HepG2 (cell line): ENCODE data around the gene H1-8. TPM values are rescaled to one million over a fixed set of nuclear protein-coding genes. Genes with fewer than 3 reads are reported as not detected.

Source experiments
- ATAC-seq: fragments of 200-7000 bp; cut with Tn5 transposase; 3 replicates; pipeline ENCODE4 v1.9.1; 2020; ENCODE audit warnings: mild to moderate bottlenecking, moderate library complexity
- BruUV-seq: library from RNA; stranded (reverse); fragments of 400-500 nt; replicated peaks from 2 replicates; lab custom pipeline; 2021; lab: Mats Ljungman, UMichigan
- CTCF ChIA-PET: fragments of 300-600 bp; formaldehyde crosslinking; extraction: SDS; loops from one replicate; lab custom pipeline; 2021; ENCODE audit warnings: low total read pairs, inconsistent platforms, low intra/inter-chr PET ratio; lab: Yijun Ruan, JAX
- POLR2A ChIA-PET: fragments of 350-600 bp; sonication (Branson Sonifier 250); formaldehyde crosslinking; loops from one replicate; lab custom pipeline; 2020; ENCODE audit warnings: antibody characterized with exemption, inconsistent platforms; lab: Yijun Ruan, JAX
- DNase-seq: peaks from one replicate; pipeline ENCODE4 v3.0.0-alpha.2; 2015; ENCODE audit warnings: low spot score
- FAIRE-seq: peaks from 3 replicates; lab custom pipeline; 2011; peaks lifted over from hg19 to GRCh38; lab: Jason Lieb, UNC
- H2AFZ ChIP-seq: one replicate; pipeline ENCODE4 v1.6.1; 2011; ENCODE audit warnings: low read length, inconsistent platforms
- H3K27ac ChIP-seq: fragments of 300-600 bp; 3 replicates; pipeline ENCODE4 v1.8.0; 2011; ENCODE audit warnings: mixed run types, mild to moderate bottlenecking, mixed read lengths, low read length, inconsistent platforms; ENCODE audit not compliant: insufficient read depth; ENCODE audit errors: extremely low read length
- H3K27me3 ChIP-seq, 2 experiments: fragments of 200-600 bp in 1 of 2; 2 replicates in 1 of 2; 3 replicates in 1 of 2; pipeline versions ENCODE4 v1.6.0 to v1.8.0; 2011; ENCODE audit warnings: low read length in 2 of 2, mild to moderate bottlenecking in 2 of 2, moderate library complexity in 2 of 2, inconsistent platforms in 1 of 2; ENCODE audit not compliant: insufficient read depth in 2 of 2, control insufficient read depth in 1 of 2
- H3K36me3 ChIP-seq, 2 experiments: fragments of 200-600 bp in 1 of 2; replicated peaks in 1 of 2; 2 replicates in 1 of 2; 3 replicates in 1 of 2; pipeline versions ENCODE4 v1.5.1 to v1.8.0; 2011; ENCODE audit warnings: low read length in 2 of 2, inconsistent platforms in 1 of 2; ENCODE audit not compliant: insufficient read depth in 2 of 2, control insufficient read depth in 1 of 2
- H3K4me1 ChIP-seq: 2 replicates; pipeline ENCODE4 v1.5.1; 2012; ENCODE audit warnings: low read length, inconsistent platforms; ENCODE audit not compliant: insufficient read depth
- H3K4me2 ChIP-seq: 2 replicates; pipeline ENCODE4 v1.6.0; 2011; ENCODE audit warnings: low read depth, low read length, inconsistent platforms
- H3K4me3 ChIP-seq, 3 experiments: fragments of 200-600 bp in 1 of 3; sonication (generic), shearing (Covaris generic) in 1 of 3; replicated peaks in 1 of 3; 2 replicates each; pipeline ENCODE4 v1.5.1; 2011 to 2016; ENCODE audit warnings: low read length in 3 of 3, inconsistent platforms in 2 of 3, low read depth in 2 of 3, mild to moderate bottlenecking in 2 of 3, control low read depth in 1 of 3, mixed read lengths in 1 of 3; ENCODE audit not compliant: insufficient read depth in 1 of 3
- H3K79me2 ChIP-seq: one replicate; pipeline ENCODE4 v1.6.1; 2011; ENCODE audit warnings: low read length, inconsistent platforms; ENCODE audit not compliant: insufficient read depth
- H3K9ac ChIP-seq: 2 replicates; pipeline ENCODE4 v1.6.0; 2011; ENCODE audit warnings: mild to moderate bottlenecking, low read depth, low read length, inconsistent platforms; ENCODE audit not compliant: insufficient read depth
- H3K9me3 ChIP-seq: 2 replicates; pipeline ENCODE4 v1.5.1; 2012; ENCODE audit warnings: mild to moderate bottlenecking, low read length
- H4K20me1 ChIP-seq: 2 replicates; pipeline ENCODE4 v1.6.0; 2011; ENCODE audit warnings: inconsistent platforms, mild to moderate bottlenecking, low read length, moderate library complexity; ENCODE audit not compliant: insufficient read depth
- ATAD3A ChIP-seq: sonication (generic); formaldehyde crosslinking; IDR thresholded peaks from 2 replicates; pipeline ENCODE4 v1.4.0; 2020; ENCODE audit warnings: missing genetic modification reagents
- CTCF ChIP-seq: sonication (generic); formaldehyde crosslinking; IDR thresholded peaks from 2 replicates; pipeline ENCODE4 v1.5.0; 2020; ENCODE audit warnings: mild to moderate bottlenecking, missing genetic modification reagents, moderate library complexity
- DPF2 ChIP-seq: sonication (generic); formaldehyde crosslinking; IDR thresholded peaks from 2 replicates; pipeline ENCODE4 v1.4.0; 2020; ENCODE audit warnings: mild to moderate bottlenecking, low read depth, missing genetic modification reagents, borderline replicate concordance
- SUZ12 ChIP-seq: fragments of 150-350 bp; IDR thresholded peaks from 2 replicates; pipeline ENCODE4 v1.6.1; 2014; ENCODE audit warnings: low read depth, low read length
- ZMYM2 ChIP-seq: sonication (generic); formaldehyde crosslinking; IDR thresholded peaks from 2 replicates; pipeline ENCODE4 v1.8.0; 2022; ENCODE audit warnings: mild to moderate bottlenecking, missing genetic modification reagents
- ZNF12 ChIP-seq: sonication (generic); formaldehyde crosslinking; IDR thresholded peaks from 2 replicates; pipeline ENCODE4 v1.5.0; 2020; ENCODE audit warnings: missing genetic modification reagents
- WGBS: methylation state at CpG from one replicate; pipeline ENCODE4 v1.1.6; 2017; ENCODE audit warnings: low lambda C conversion rate; 5-methylcytosine and 5-hydroxymethylcytosine counted together
- in situ Hi-C: cut with HindIII; loops from 2 replicates; pipeline ENCODE4 v1.10.0; 2017; ENCODE audit warnings: low pct_unique_long_range_greater_than_20kb; ENCODE audit not compliant: extremely low pct_ligation_motif_present
- intact Hi-C: fragments of 100-400 bp; cut with micrococcal nuclease; formaldehyde crosslinking; loops from one replicate; pipeline ENCODE4 v1.10.0; 2022; ENCODE audit not compliant: unreplicated experiment
- polyA plus RNA-seq, 8 experiments: library from polyadenylated mRNA; depleted of rRNA in 3 of 8; stranded (reverse) in 7 of 8; unstranded in 1 of 8; fragments of >200 nt; fragmentation: Illumina TruSeq in 4 of 8; extraction: Trizol in 4 of 8; gene quantifications; 2 replicates each; pipeline versions ENCODE4 v1.2.1 to v1.2.3, GENCODE V29; 2011 to 2016; ENCODE audit warnings: low read depth in 4 of 8, missing spikeins in 1 of 8, mixed read lengths in 1 of 8; ENCODE audit not compliant: insufficient read depth in 1 of 8
- total RNA-seq, 5 experiments: library from RNA; depleted of rRNA; stranded (reverse); fragments of >200 nt; fragmentation: Illumina TruSeq; extraction: Trizol; gene quantifications; 2 replicates each; pipeline ENCODE4 v1.2.3, GENCODE V29; 2016; ENCODE audit warnings: low read depth in 1 of 5

Gene H1-8
- total and polyA plus RNA-seq, 2 of the 13 experiments (the other 11 are each of a cell fraction or from before 2014, with no cell fraction given): 0.08 TPM; not detected in 1

- no peak overlapping the region for H2AFZ ChIP-seq
- no peak for FAIRE-seq
- in situ Hi-C loops: no loop called here
- no peaks in the 10 kb centered on the region for H4K20me1 ChIP-seq
- DNase-seq: no peak
- intact Hi-C loops: no loop called here
- H3K9ac ChIP-seq: 0 out of 2 replicates have a peak overlapping the region, but pooled peaks have one; percentile 23
- peak overlapping the region; percentile 94 for H3K27ac ChIP-seq
- CTCF ChIA-PET: no interaction called here
- POLR2A ChIA-PET: interaction anchor here (0.8 to 5.1 kb wide), 4 partner anchors 16 to 276 kb away, joined by 3 to 20 read pairs (median 10); a partner anchor contains a TSS
- no TSS peak for BruUV-seq
- H3K4me2 ChIP-seq: no peak overlapping the region; the same call in 1 of the 2 replicates
- H3K27me3 ChIP-seq: no peaks in the 10 kb centered on the region
- no peak for TF ChIP-seq SUZ12
- TF ChIP-seq CTCF: no peak
- TF ChIP-seq ZMYM2 (CRISPR knock-in tag): no peak
- TF ChIP-seq ATAD3A (CRISPR knock-in tag): no peak
- no peak for TF ChIP-seq ZNF12 (CRISPR knock-in tag)
- TF ChIP-seq DPF2 (CRISPR knock-in tag): no peak
- H3K36me3 ChIP-seq: peaks cover 9 to 15% of the 10 kb centered on the region in 2 experiments
- H3K4me1 ChIP-seq: peaks cover 69% of the 10 kb centered on the region
- H3K79me2 ChIP-seq: peaks cover 49% of the 10 kb centered on the region
- WGBS: 92% methylated on average over 22 of the region's 26 CpGs
- H3K4me3 ChIP-seq: no peak overlapping the region
- H3K9me3 ChIP-seq: no peaks in the 10 kb centered on the region
- no peak for ATAC-seq
Observed at GRCh38 chr3:129592381-129593131, 49.6 kb downstream of the H1-8 start.
